ENCODE measurements around the gene ARMC8.
A peak's percentile ranks its signal among the peaks of the same experiment; 100 is the strongest.

The ARMC8 gene

GRCh38 chr3:138323971-138324370 is 136.9 kb downstream of the ARMC8 start:
- H3K27ac ChIP-seq (ENCODE audit: insufficient read depth, low read depth, low read length, poor library complexity, severe bottlenecking), result no peak overlapping the region
- H3K9me3 ChIP-seq (ENCODE audit: control insufficient read depth, low read length), result no peaks in the 10 kb centered on the region
- H3K27me3 ChIP-seq (ENCODE audit: control insufficient read depth, insufficient read depth, low read length, poor library complexity, severe bottlenecking), result no peaks in the 10 kb centered on the region
- no peak overlapping the region for H3K4me3 ChIP-seq (ENCODE audit: insufficient read depth, low read depth, low read length)
- WGBS, 2 experiments, result 91 to 94% methylated on average over 4 of the region's 4 CpGs
- peaks cover 5% of the 10 kb centered on the region for H3K4me1 ChIP-seq (ENCODE audit: control insufficient read depth, insufficient read depth, low read length)
- no peaks in the 10 kb centered on the region for H3K36me3 ChIP-seq (ENCODE audit: control insufficient read depth, insufficient read depth, low read length)

GRCh38 chr3:138325990-138326389 is 138.9 kb downstream of the ARMC8 start:
- no peaks in the 10 kb centered on the region for H3K9me3 ChIP-seq (ENCODE audit: control insufficient read depth, low read length)
- H3K27me3 ChIP-seq (ENCODE audit: control insufficient read depth, insufficient read depth, low read length, poor library complexity, severe bottlenecking), result no peaks in the 10 kb centered on the region
- H3K36me3 ChIP-seq (ENCODE audit: control insufficient read depth, insufficient read depth, low read length), result no peaks in the 10 kb centered on the region
- H3K4me3 ChIP-seq (ENCODE audit: insufficient read depth, low read depth, low read length), result no peak overlapping the region
- peaks cover 6% of the 10 kb centered on the region for H3K4me1 ChIP-seq (ENCODE audit: control insufficient read depth, insufficient read depth, low read length)
- H3K27ac ChIP-seq (ENCODE audit: insufficient read depth, low read depth, low read length, poor library complexity, severe bottlenecking), result no peak overlapping the region

GRCh38 chr3:138326866-138327595 is 139.9 kb downstream of the ARMC8 start:
- Histone ChIP-seq H3K36me3 (ENCODE audit: control insufficient read depth, insufficient read depth, low read length) (no peaks in the 10 kb centered on the region), H3K9me3 (ENCODE audit: control insufficient read depth, low read length) (no peaks in the 10 kb centered on the region), H3K27me3 (ENCODE audit: control insufficient read depth, insufficient read depth, low read length, poor library complexity, severe bottlenecking) (no peaks in the 10 kb centered on the region), H3K4me1 (ENCODE audit: control insufficient read depth, insufficient read depth, low read length) (peaks cover 6% of the 10 kb centered on the region), H3K27ac (ENCODE audit: insufficient read depth, low read depth, low read length, poor library complexity, severe bottlenecking) (no peak overlapping the region), H3K4me3 (ENCODE audit: insufficient read depth, low read depth, low read length) (no peak overlapping the region)
- 88 to 92% methylated on average over 12 of the region's 12 CpGs for WGBS, 2 experiments

DNA sequence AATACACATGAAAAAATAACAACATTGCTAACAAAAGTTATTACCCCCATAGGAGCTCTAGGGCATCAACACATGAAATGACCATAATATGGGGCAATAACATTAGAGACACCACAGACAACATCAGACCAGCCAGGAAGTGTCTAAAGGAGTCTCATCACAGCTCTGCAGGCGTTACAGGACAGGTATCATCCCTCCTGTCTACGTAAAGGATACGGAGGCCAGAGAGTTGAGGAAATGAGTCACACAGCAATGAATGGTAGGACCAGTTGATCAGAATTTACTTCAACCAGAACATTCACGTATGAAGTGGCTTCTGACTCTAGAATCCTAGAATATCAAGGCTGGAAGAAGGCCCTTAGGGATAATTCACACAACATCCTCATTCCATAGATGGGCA is 140.7 kb downstream of the ARMC8 start:
- H3K4me3 ChIP-seq (ENCODE audit: insufficient read depth, low read depth, low read length), result no peak overlapping the region
- H3K4me1 ChIP-seq (ENCODE audit: control insufficient read depth, insufficient read depth, low read length), result peaks cover 6% of the 10 kb centered on the region
- H3K36me3 ChIP-seq (ENCODE audit: control insufficient read depth, insufficient read depth, low read length), result no peaks in the 10 kb centered on the region
- no peaks in the 10 kb centered on the region for H3K9me3 ChIP-seq (ENCODE audit: control insufficient read depth, low read length)
- H3K27ac ChIP-seq (ENCODE audit: insufficient read depth, low read depth, low read length, poor library complexity, severe bottlenecking), result no peak overlapping the region
- H3K27me3 ChIP-seq (ENCODE audit: control insufficient read depth, insufficient read depth, low read length, poor library complexity, severe bottlenecking), result no peaks in the 10 kb centered on the region
- 91 to 96% methylated on average over 4 of the region's 4 CpGs for WGBS, 2 experiments

DNA sequence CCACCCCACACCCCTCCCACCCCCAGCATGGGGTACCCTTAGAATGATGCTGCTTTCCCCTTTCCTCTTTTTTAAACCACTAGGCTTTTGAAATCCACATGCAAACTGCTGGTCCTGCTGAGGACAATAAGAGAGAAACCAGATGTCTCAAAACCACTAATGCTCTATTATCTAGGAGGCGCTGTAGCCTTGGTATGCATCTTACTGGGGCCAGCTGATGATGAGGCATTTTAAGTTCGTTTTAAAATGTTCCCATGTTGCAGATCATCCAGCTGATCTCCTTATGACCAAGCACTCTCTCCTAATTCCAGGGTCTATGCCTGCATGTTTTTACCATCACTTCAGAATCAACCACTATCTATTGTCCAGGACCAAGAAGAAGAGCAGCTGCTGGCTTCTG is 141.2 kb downstream of the ARMC8 start:
- 49 to 51% methylated on average over 2 of the region's 2 CpGs for WGBS, 2 experiments
- Histone ChIP-seq H3K36me3 (ENCODE audit: control insufficient read depth, insufficient read depth, low read length) (no peaks in the 10 kb centered on the region), H3K4me1 (ENCODE audit: control insufficient read depth, insufficient read depth, low read length) (peaks cover 6% of the 10 kb centered on the region), H3K9me3 (ENCODE audit: control insufficient read depth, low read length) (no peaks in the 10 kb centered on the region), H3K4me3 (ENCODE audit: insufficient read depth, low read depth, low read length) (no peak overlapping the region), H3K27ac (ENCODE audit: insufficient read depth, low read depth, low read length, poor library complexity, severe bottlenecking) (no peak overlapping the region), H3K27me3 (ENCODE audit: control insufficient read depth, insufficient read depth, low read length, poor library complexity, severe bottlenecking) (no peaks in the 10 kb centered on the region)

- H3K36me3 ChIP-seq (ENCODE audit: control insufficient read depth, insufficient read depth, low read length), result no peaks in the 10 kb centered on the region
- peaks cover 6% of the 10 kb centered on the region for H3K4me1 ChIP-seq (ENCODE audit: control insufficient read depth, insufficient read depth, low read length)
- no peak within 1 kb of the TSS for H3K27ac ChIP-seq (ENCODE audit: insufficient read depth, low read depth, low read length, poor library complexity, severe bottlenecking)
- no peaks in the 10 kb centered on the region for H3K27me3 ChIP-seq (ENCODE audit: control insufficient read depth, insufficient read depth, low read length, poor library complexity, severe bottlenecking)
- H3K9me3 ChIP-seq (ENCODE audit: control insufficient read depth, low read length), result no peaks in the 10 kb centered on the region
- peak within 1 kb of the TSS; percentile 84 for H3K4me3 ChIP-seq (ENCODE audit: insufficient read depth, low read depth, low read length)
- 1% methylated on average over 62 of the region's 62 CpGs for WGBS, 2 experiments
These were observed 142.3 kb downstream of the ARMC8 start, which contains the start of gene NME9 for GRCh38 chr3:138329127-138329983. Gene NME9, minus strand, starts transcription at chr3:138329851. Its CDS starts 516 bp downstream, at chr3:138329335.

DNA sequence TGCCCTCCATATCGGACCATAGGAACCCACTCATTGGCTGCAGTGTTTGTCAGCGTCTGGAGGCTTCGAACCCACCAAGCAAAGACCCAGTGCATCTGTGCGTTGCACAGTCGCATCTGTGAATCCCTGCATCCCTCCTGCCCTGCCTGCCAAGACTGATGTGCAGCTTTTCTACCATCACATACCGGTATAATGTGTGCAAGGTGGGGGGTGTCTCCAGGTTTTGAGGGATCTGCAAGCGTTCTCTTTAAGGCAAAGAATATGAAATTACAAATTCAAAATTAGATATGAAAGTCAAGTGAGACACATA is 142.8 kb downstream of the ARMC8 start:
- H3K27ac ChIP-seq (ENCODE audit: insufficient read depth, low read depth, low read length, poor library complexity, severe bottlenecking), result no peak overlapping the region

DNA sequence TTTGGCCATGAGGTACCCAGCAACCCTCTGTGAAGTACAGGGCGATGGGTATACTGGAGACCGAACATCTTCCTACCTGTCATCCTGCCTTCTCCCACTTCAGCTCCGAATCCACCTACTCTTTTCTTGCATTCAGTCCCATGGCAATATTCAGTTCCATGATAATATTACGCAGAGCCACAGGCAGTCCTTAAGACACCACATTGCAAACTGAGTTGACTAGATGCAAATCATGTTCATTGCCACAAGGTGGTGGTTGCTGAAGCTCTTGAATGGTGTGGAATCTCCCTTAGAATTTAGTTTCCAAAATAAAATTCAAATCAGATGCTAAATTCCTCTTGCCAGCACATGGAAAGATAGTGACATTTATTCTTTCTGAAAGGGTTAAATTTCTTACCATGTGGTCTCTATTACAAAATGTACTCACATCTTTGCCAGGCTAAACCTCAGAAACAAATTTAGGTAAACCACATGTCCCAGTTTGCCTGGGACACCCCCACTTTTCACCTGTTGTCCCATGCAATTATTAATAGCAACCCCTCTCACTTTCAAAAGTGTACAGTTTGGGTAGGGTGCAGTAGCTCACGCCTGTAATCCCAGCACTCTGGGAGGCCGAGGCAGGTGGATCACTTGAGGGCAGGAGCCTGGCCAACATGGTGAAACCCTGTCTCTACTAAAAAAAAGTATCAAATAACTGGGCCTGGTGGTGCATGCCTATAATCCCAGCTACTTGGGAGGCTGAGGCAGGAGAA is 144.2 kb downstream of the ARMC8 start:
- Histone ChIP-seq H3K4me1 (ENCODE audit: control insufficient read depth, insufficient read depth, low read length) (peaks cover 6% of the 10 kb centered on the region), H3K36me3 (ENCODE audit: control insufficient read depth, insufficient read depth, low read length) (no peaks in the 10 kb centered on the region), H3K9me3 (ENCODE audit: control insufficient read depth, low read length) (no peaks in the 10 kb centered on the region), H3K4me3 (ENCODE audit: insufficient read depth, low read depth, low read length) (no peak overlapping the region), H3K27ac (ENCODE audit: insufficient read depth, low read depth, low read length, poor library complexity, severe bottlenecking) (no peak overlapping the region), H3K27me3 (ENCODE audit: control insufficient read depth, insufficient read depth, low read length, poor library complexity, severe bottlenecking) (no peaks in the 10 kb centered on the region)
- 92 to 94% methylated on average over 6 of the region's 6 CpGs for WGBS, 2 experiments

More for the DNA sequence above, 142.8 kb downstream of the ARMC8 start:
- Histone ChIP-seq H3K4me3 (ENCODE audit: insufficient read depth, low read depth, low read length) (peak overlapping the region; percentile 84), H3K9me3 (ENCODE audit: control insufficient read depth, low read length) (no peaks in the 10 kb centered on the region), H3K36me3 (ENCODE audit: control insufficient read depth, insufficient read depth, low read length) (no peaks in the 10 kb centered on the region), H3K27me3 (ENCODE audit: control insufficient read depth, insufficient read depth, low read length, poor library complexity, severe bottlenecking) (no peaks in the 10 kb centered on the region), H3K4me1 (ENCODE audit: control insufficient read depth, insufficient read depth, low read length) (peaks cover 6% of the 10 kb centered on the region)
- 3 to 5% methylated on average over 5 to 6 of the region's 7 CpGs for WGBS, 2 experiments

DNA sequence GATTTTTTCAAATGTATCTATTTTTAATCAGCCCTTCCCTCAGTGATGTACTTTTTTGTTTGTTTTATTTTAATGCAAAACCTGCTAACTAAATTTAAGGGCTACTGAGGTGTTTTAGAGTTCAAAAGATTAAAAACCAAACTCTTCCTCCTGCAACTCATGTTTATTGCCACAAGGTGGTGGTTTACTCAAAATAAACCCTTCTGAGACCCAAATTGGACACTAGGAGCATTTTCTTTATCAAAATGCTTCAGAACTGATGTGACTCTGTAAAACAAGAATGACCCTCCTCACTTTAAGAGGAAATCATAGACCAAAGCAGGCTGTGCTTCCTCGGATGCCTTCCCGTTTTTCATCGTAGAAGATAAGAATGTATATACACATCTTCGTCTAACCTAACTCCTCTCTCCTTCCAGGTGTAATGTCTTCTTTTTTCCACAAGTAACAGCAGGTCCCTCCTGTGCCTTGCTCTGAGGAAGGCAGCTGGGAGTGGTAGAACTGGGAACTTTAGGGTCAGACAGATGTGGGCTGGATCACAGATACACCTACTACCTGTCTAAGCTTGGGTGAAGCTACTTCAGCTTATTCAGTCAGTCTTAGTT is 145.5 kb downstream of the ARMC8 start:
- H3K27me3 ChIP-seq (ENCODE audit: control insufficient read depth, insufficient read depth, low read length, poor library complexity, severe bottlenecking), result no peaks in the 10 kb centered on the region
- H3K4me1 ChIP-seq (ENCODE audit: control insufficient read depth, insufficient read depth, low read length), result peaks cover 6% of the 10 kb centered on the region
- H3K27ac ChIP-seq (ENCODE audit: insufficient read depth, low read depth, low read length, poor library complexity, severe bottlenecking), result no peak overlapping the region
- no peak overlapping the region for H3K4me3 ChIP-seq (ENCODE audit: insufficient read depth, low read depth, low read length)
- WGBS, 2 experiments, result 69 to 81% methylated on average over 4 of the region's 4 CpGs
- no peaks in the 10 kb centered on the region for H3K9me3 ChIP-seq (ENCODE audit: control insufficient read depth, low read length)
- H3K36me3 ChIP-seq (ENCODE audit: control insufficient read depth, insufficient read depth, low read length), result no peaks in the 10 kb centered on the region

DNA sequence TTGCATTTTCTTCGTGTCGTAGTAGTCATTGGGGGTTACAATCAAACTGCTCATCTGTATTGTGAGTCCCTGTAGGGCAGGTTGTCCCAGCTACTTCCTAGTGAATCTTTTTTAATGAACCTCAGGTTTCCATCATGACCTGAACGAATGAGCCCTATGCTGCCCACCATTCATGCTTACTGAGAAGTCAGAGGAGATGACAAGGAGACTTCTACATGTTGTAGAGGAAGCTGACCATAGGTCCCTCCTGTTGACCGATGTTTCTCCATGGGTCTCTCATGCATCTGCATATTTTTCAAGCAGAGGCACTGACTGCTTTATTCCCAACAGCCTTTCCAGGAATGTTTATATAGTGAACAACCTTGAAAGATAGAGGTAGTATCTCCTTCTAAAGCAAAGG is 147.5 kb downstream of the ARMC8 start:
- no peak overlapping the region for H3K27ac ChIP-seq (ENCODE audit: insufficient read depth, low read depth, low read length, poor library complexity, severe bottlenecking)
- H3K4me1 ChIP-seq (ENCODE audit: control insufficient read depth, insufficient read depth, low read length), result no peaks in the 10 kb centered on the region
- H3K4me3 ChIP-seq (ENCODE audit: insufficient read depth, low read depth, low read length), result no peak overlapping the region
- 93 to 96% methylated on average over 4 of the region's 4 CpGs for WGBS, 2 experiments
- H3K36me3 ChIP-seq (ENCODE audit: control insufficient read depth, insufficient read depth, low read length), result no peaks in the 10 kb centered on the region
- no peaks in the 10 kb centered on the region for H3K27me3 ChIP-seq (ENCODE audit: control insufficient read depth, insufficient read depth, low read length, poor library complexity, severe bottlenecking)
- no peaks in the 10 kb centered on the region for H3K9me3 ChIP-seq (ENCODE audit: control insufficient read depth, low read length)
